ENCODE data around the gene KRTAP2-1.
"Not testable (repeated sequence)": the region's sequence is repeated elsewhere in the genome, so short reads cannot be mapped to it uniquely, and the experiment has no call there.

KRTAP2-1 gene

DNA sequence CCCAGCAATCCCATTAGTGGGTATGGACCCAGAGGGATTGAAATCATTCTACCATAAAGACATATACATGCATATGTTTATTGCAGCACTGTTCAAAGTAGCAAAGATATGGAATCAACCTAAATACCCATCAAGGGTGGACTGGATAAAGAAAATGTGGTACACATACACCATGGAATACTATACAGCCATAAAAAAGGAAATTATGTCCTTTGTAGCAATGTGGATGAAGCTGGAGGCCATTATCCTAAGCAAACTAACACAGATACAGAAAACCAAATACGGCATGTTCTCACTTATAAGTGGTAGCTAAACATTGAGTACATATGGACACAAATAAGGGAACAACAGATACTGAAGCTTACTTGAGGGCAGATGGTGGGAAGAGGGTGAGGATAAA, 10.4 kb upstream of the KRTAP2-1 start:
- no peak for DNase-seq (ENCODE audit: low read depth)

DNA sequence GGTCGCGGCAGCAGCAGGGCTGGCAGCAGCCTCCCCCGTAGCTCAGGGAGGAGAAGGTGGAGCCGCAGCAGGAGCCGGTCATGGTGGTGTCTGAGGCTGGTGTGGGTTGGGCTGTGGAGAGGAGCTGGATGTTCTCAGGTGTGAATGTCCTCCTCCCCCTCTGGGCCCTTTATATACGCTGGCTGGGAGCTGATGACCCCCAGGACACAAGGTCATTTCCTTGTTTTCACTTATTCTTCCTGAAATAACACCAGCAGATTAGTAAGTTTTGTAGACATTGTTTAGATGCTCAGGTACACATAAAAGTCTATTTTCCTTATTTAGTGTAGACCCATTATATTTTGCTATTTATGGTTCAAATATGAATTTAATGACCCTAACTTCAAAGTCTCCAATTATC, 8.0 kb upstream of the KRTAP2-1 start, which contains the start of gene KRTAP2-2:
KRTAP2-2 (minus strand) TSS at position 101 of the 400 bp plus-strand sequence; CDS start at position 82, 19 bp downstream.
- not testable (repeated sequence) for DNase-seq (ENCODE audit: low read depth)

DNA sequence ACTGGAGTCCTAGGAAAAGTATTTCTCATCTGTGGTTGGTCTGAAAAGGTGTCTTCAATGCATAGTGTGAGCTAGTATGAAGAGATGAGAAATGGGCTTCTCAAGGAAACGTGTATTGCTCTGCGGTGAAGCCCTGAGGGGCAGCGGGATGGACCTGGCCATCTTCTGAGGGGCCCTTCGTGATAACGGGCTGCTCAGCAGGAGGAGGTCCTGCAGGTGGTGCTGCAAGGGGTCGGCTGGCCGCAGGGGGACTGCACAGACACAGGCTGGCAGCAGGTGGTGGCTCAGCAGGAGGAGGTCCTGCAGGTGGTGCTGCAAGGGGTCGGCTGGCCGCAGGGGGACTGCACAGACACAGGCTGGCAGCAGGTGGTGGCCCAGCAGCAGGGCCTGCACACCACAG, 7.4 kb upstream of the KRTAP2-1 start:
- DNase-seq (ENCODE audit: low read depth), result not testable (repeated sequence)

DNA sequence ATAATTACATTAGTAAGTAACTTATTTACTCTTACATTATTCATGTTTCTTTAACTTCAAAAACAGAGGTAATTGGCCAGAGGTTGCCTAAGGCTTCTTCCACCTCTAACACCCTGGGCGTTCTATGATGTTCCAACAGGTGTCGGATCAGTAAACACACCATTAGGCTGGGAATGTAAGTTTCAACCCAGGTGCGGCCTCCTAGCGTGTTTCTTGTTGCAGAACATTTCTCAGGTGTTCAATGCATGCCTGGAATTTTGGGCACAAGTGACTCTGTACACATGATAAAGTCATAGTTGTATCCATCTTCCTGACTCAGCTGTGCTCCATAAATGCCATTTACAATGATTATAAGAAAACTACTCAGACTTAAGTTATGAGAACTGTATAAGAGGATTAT, 6.9 kb upstream of the KRTAP2-1 start:
- DNase-seq (ENCODE audit: low read depth), result no peak

DNA sequence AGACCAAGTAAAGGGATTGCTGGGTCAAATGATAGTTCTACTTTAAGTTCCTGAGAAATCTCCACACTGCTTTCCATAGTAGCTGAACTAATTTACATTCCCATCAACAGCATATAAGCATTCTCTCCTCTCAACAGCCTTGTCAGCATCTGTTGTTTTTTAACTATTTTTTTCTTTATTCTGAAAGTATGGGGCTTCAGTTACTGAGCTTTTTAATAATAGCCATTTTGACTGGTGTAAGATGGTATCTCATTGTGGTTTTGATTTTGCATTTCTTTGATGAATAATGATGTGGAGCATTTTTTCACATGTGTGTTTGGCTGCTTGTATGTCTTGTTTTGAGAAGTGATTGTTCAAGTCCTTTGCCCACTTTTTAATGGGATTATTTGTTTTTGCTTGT, 5.5 kb upstream of the KRTAP2-1 start:
- DNase-seq (ENCODE audit: low read depth), result no peak

DNA sequence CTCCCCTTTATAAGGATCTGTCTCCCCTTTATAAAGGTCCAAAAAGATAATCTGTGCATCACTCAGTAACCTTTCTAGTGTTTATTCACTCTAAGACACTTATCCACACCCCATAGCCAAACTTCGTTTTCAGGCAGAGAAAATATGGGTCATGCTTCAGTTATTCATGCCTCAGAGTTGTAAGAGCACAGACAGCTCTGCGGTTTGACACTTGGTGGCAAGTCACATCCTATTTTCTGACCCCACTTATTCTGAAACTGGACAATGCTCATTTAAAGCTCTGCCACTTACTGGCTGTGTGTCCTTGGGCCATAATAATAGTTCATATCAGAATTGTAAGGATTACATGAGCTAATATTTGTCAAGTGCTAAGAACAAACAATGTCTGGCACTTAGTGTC, 2.0 kb upstream of the KRTAP2-1 start:
- DNase-seq (ENCODE audit: low read depth), result no peak

DNA sequence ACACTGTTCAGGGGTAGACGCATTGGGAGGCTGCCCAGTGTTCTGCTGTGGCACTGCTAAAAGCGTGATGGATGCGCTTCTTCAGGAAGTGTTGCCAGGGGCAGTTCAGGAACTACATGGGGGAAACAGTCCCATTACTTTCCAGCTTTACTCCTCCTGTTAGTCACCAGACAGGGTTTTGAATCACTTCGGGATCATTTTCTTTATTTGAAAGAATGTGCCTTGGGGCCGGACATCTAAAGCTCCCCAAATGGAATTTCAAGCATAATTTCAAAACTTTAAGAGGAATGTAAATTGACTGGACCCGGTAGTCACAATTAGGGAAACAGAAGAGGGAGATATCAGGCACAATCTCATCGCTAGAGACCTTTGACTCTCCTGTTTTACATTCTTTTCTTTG, 1.3 kb upstream of the KRTAP2-1 start:
- DNase-seq (ENCODE audit: low read depth), result no peak

DNA sequence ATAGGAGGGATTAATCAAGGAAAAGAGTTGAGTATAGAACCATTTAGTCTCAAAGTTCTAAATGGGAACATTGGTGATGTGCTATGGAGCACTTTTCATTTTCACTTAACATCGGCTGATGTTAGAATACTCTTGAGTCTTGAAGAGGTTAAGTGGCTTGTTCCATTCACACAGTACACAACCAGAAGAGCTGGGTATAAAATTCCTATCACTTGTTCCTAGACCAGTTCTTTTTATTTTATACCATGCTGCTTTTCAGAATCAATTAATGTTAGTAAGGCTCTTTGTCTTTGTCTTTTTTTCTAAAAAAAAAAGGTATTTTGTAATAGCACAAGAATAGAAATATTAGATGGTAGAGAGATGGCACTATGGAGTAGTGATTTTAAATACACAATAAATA, 4.2 kb downstream of the KRTAP2-1 start:
- DNase-seq (ENCODE audit: low read depth), result no peak

DNA sequence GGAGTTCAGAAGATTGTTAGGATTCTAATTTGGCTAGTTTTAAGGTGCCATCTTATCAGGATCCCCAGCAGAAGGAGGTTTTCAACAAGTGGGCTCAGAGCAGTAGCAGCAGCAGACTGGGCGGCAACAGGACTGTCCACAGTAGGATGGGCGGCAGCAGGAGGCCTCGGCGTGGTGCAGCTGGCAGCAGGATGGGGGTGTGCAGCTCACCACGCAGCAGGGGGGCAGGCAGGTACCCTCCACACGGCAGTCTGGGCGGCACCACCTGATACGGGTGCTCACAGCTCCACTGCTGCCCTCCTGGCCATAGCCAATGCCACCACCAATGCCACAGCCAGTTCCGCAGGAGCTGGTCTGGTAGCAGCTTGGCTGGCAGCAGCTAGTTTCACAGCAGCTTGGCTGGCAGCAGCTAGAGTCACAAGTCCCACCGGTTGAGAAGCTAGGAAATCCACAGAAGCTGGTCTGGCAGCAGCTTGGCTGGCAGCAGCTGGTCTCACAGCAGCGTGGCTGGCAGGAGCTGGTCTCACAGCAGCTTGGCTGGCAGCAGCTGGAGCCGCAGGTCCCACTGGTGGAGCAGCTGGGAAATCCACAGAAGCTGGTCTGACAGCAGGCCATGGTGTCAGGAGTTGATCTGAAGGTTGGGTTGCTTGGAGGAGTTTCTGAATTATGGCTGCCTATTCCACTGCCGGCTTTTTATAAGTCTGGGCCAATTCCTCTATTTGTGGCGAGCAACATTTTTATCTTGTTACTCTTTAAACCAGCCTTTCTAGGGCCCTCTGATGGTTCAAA, 6.1 kb downstream of the KRTAP2-1 start, which contains the start of gene KRTAP1-1:
KRTAP1-1 (minus strand) TSS at position 668 of the 789 bp plus-strand sequence; CDS start at position 615, 53 bp downstream.
- DNase-seq (ENCODE audit: low read depth), result not testable (repeated sequence)

DNA sequence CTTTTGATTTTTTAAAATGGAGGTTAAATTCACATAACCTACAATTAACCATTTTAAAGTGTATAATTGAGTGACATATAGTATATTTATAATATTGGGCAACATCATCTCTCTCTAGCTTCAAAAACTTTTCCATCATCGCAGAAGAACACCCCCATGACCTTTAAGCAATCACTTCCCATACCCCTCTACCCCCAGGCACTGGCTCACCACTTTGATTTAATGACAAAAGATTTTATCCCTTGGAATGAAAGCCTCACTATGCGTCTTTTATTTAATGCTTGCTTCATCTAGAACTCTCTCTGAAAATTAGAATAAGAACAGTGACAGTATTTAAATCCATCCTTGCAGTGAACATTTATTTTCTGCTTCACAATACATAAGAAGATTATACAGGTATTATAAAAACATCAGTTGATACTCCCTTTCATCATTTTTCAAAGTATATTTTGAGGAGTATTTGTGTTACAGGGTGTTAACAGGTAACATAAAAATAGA, 9.2 kb downstream of the KRTAP2-1 start:
- DNase-seq (ENCODE audit: low read depth), result no peak

DNA sequence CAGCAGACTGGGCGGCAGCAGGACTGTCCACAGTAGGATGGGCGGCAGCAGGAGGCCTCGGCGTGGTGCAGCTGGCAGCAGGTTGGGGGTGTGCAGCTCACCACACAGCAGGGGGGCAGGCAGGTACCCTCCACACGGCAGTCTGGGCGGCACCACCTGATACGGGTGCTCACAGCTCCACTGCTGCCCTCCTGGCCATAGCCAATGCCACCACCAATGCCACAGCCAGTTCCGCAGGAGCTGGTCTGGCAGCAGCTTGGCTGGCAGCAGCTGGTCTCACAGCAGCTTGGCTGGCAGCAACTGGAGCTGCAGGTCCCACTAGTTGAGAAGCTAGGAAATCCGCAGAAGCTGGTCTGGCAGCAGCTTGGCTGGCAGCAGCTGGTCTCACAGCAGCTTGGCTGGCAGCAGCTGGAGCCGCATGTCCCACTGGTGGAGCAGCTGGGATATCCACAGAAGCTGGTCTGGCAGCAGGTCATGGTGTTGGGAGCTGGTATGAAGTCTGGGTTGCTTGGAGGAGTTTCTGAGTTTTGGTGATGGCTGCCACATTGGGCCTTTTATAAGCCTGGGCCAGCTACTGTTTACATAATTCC, 12.7 kb downstream of the KRTAP2-1 start, which contains the start of gene KRTAP1-3:
KRTAP1-3 (minus strand) TSS at position 529 of the 590 bp plus-strand sequence; CDS start at position 476, 53 bp downstream.
- not testable (repeated sequence) for DNase-seq (ENCODE audit: low read depth)

DNA sequence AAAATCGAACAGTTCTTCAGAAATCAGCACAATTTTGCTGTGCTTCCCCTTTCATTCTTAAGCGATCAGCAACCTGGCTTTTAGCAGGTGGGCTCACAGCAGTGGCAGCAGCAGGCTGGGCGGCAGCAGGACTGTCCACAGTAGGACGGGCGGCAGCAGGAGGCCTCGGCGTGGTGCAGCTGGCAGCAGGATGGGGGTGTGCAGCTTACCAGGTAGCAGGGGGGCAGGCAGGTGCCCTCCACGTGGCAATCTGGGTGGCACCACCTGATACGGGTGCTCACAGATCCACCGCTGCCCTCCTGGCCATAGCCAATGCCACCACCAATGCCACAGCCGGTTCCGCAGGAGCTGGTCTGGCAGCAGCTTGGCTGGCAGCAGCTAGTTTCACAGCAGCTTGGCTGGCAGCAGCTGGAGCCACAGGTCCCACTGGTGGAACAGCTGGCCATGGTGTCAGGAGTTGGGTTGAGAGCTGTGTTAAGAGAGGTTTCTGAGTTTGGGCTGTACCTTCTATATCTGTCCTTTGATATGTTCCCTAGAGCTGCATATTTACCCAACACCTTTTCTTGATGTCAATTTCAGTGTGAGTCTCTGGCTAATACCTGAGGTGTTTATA, 17.4 kb downstream of the KRTAP2-1 start, which contains the start of gene KRTAP1-4:
KRTAP1-4 (minus strand) TSS at position 563 of the 613 bp plus-strand sequence; CDS start at position 446, 117 bp downstream.
- DNase-seq (ENCODE audit: low read depth), result no peak

DNA sequence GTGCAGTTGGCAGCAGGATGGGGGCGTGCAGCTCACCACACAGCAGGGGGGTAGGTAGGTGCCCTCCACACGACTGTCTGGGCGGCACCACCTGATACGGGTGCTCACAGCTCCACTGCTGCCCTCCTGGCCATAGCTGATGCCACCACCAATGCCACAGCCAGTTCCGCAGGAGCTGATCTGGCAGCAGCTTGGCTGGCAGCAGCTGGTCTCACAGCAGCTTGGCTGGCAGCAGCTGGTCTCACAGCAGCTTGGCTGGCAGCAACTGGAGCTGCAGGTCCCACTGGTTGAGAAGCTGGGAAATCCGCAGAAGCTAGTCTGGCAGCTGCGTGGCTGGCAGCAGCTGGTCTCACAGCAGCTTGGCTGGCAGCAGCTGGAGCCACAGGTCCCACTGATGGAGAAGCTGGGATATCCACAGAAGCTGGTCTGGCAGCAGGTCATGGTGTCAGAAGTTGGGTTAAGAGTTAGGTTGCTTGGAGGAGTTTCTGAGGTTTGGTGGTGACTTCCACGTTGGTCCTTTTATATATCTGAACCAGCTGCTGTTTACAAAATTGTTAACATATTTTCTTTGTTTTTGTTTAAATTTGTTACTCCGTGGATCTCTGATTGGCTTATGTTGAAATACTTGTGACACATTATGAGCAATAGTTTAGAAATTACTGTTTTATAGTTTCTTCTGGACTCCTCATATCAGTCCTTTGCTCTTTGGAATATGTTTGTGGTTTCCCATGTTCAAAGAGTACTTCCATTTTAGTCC, 20.2 kb downstream of the KRTAP2-1 start, which contains the start of gene KRTAP1-5:
KRTAP1-5 (minus strand) TSS at position 494 of the 757 bp plus-strand sequence; CDS start at position 441, 53 bp downstream.
- DNase-seq (ENCODE audit: low read depth), result no peak

DNA sequence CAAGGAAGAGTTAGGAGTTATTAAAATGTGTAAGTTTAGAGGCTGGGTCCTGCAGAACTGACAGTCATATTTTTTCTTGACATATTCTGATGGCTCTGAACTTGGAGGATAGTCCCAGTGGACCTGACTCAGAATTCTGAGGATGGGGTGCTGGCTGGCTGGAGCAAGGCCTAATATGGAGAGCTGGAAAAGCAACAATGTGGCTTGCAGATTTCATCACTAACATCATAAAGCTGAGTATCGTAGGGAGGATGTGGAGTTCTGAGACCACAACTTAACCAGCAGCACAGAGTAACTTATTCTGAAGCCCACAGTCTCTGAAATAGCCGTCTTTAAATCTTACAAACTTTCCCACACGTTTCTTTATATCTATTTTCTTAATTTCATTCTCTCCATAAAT, 22.4 kb downstream of the KRTAP2-1 start:
- DNase-seq (ENCODE audit: low read depth), result no peak

DNA sequence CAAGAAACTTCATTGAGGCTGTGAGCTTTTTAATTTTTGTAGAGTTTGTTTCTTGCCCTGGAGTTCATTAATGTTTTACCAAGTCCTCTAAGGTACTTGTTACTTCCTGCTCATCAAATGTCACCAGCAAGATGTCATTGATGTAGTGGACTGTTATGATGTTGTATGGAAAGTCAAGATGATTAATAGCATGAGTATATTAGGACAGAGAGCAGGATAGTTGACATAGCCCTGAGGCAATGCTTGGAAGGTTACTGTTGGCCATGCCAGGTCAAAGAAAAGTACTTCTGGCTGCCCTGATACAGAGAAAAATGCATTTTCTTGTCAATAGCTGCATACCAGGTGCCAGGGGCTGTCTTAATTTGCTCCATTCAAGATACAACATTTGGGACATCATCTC, 26.8 kb downstream of the KRTAP2-1 start:
- no peak for DNase-seq (ENCODE audit: low read depth)

DNA sequence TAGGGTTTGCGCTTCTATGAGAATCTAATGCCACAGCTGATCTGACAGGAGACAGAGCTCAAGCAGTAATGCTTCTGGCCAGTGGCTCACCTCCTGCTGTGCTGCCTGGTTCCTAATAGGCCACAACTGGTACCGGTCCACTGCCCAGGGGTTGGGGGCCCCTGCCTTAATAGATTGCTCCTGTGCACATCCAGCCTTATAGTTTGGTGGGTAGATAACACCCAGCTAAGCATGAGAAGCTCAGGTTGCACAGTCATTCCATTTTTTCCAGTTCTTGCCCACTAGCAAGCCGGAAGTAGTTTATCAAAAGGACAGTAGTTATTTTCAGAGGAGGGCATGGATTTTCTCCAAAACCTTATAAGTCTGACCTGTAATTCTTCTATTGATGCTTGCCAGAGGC, 27.7 kb downstream of the KRTAP2-1 start:
- no peak for DNase-seq (ENCODE audit: low read depth)

DNA sequence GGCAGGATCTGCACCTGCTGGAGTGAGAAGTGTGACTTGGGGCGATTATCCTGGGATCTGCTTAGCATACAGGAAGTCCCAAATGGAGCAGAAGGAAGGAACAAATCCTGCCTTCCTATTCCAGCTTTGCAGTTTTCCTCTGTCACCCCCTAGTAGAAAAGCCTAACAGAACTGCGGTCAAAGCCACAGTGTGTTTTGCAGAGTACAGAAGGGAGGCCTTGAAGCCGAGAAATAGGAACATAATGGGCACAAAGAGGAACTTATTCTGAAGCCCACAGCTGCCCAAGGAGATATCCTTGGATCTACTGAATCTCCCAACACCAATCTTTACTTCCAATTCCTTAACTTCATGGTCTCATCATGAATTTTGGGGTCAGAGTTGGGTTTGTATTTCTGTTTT, 28.6 kb downstream of the KRTAP2-1 start:
- no peak for DNase-seq (ENCODE audit: low read depth)

DNA sequence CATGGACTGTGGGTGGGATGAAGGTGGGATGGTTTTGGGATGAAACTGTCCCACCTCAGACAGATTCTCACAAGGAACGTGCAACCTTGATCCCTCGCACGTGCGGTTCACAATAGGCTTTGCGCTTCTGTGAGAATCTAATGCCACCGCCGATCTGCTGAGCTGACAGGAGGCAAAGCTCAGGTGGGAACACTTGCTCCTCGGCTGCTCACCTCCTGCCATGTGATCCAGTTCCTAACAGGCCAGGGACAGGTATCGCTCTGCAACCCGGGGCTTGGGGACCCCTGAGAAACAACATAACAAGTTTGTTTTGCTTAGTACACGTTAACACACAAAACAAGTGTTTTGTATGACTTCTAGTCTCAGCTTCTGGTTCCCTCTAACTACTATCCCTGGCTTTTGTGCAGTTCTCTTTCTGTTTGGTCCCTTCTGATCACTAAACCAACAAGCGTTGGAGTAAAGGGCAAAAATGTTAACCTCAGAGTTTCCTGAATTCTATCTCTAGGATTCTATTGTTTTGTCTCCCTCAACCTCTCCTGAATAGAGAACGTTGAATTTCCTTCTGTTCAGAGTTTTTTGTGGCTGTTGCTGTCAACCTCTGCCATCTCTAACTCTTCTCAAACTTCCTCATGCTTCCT, 30.4 kb downstream of the KRTAP2-1 start:
- no peak for DNase-seq (ENCODE audit: low read depth)

DNA sequence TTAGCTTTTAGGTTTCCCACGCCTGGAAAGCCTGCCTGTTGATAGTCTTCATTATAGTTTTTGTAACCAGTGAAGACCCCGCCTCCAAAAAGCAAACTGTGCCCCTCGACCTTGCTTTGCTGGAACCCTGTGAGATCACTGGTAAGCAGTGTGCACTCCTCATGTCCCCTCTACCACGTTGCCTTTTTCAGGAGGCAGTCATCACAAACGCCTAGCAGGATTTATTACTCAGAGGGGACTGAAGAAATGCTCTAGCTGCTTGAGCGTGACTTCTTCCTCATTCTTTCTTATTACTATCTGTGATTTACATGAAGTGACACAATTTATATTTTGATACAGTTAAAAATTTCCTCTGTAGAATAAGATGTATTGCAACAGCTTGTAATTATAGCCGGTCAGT, 31.7 kb downstream of the KRTAP2-1 start:
- no peak for DNase-seq (ENCODE audit: low read depth)

DNA sequence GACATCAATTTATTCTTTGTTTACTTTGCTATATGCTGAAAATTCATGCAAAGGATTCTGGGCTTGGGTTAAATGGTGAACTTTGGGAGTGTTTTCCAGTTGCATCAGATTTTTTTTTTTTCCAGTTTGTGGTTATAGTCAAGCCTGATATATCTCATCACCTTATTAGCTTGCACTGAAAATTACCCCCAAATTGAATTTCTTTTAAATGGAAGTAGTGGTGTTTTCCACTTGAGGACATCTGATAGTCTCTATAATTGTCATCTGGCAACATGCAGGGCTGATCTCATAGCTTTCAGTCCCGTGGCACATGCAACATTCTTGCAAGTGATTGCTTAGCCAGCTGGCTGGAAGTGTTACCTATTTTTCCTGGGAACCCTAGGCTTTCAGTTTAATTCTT, 33.5 kb downstream of the KRTAP2-1 start:
- no peak for DNase-seq (ENCODE audit: low read depth)

DNA sequence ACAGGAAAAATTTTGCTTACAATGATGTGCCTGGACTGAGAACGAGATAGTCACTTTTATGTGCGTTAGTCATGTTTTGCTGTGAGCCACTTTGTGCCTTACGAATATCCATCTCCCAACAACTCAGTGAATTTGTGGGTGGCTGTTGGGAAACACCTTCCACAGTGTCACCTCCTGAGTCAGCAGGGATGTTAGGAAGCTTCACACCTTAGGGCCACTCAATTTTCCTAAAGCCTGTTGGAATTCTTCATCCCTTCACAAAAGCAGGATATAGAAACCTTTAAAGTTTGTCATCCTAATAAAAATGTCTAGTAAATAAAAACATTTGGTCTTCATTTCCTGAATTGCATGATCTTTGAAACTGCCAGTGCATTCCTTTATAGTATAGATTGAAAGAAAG, 33.9 kb downstream of the KRTAP2-1 start:
- no peak for DNase-seq (ENCODE audit: low read depth)
